Measurements from ENCODE around the gene ACSS1.

DNA sequence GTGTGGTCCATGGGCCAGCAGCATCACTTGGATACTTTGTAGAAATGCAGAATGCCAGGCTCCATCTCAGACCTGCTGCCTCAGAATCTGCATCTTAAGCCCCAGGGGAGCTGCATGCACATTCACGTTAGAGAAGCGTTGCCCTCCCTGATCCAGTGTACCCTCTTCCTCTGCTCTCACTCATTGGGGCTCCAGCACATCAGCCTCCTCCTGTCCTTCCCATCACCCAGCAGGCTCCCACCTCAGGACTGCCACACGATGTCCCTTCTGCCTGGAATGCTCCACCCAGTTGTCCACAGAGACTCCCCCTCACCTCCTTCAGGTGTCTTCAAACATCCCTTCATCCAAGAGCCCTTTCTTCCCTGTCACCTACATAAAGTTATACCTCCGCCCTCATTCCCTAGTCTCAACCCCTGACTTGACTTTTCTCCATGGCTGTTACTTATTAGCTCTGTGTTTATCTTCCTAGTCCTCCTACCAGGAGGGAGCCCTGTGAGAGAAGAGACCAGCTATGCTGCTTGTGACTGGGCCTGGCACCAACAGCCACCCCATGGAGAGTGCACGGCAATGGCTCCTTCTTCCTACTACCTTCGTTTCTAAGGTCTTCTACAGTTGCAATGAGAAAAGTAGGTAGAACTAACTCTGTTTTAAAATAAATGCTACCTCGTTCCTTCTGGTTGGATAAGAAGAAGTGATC, 3.3 kb upstream of the ACSS1 start:
- TF ChIP-seq, protein P1, sequence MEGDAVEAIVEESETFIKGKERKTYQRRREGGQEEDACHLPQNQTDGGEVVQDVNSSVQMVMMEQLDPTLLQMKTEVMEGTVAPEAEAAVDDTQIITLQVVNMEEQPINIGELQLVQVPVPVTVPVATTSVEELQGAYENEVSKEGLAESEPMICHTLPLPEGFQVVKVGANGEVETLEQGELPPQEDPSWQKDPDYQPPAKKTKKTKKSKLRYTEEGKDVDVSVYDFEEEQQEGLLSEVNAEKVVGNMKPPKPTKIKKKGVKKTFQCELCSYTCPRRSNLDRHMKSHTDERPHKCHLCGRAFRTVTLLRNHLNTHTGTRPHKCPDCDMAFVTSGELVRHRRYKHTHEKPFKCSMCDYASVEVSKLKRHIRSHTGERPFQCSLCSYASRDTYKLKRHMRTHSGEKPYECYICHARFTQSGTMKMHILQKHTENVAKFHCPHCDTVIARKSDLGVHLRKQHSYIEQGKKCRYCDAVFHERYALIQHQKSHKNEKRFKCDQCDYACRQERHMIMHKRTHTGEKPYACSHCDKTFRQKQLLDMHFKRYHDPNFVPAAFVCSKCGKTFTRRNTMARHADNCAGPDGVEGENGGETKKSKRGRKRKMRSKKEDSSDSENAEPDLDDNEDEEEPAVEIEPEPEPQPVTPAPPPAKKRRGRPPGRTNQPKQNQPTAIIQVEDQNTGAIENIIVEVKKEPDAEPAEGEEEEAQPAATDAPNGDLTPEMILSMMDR (IDR thresholded peaks at IDR 0.05) = no peak
- no peak for TF ChIP-seq EZH2 (IDR thresholded peaks at IDR 0.05)

Measured in neural progenitor cell (in vitro differentiated cells).